ENCODE data around the gene MTHFSD.

DNA sequence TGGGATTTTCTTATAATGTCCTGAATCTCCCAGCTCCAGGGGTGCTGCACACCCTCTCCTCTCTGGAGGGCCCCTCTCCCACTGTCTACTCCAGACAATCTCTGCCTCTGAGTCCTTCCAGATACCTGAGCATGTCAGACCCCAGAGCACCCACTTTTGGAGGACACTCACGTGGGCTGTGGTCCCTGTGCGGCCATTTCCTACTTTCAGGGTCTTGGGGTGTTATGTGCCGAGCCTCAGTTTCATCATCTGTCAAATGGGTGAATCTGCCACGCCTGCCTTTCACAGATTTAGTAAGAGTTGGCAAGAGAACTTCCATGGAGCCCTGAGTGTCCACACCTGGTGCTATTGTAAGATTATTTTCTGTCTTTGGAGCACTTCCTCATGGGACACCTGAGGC, 19.6 kb upstream of the MTHFSD start:
- TF ChIP-seq, protein P1, sequence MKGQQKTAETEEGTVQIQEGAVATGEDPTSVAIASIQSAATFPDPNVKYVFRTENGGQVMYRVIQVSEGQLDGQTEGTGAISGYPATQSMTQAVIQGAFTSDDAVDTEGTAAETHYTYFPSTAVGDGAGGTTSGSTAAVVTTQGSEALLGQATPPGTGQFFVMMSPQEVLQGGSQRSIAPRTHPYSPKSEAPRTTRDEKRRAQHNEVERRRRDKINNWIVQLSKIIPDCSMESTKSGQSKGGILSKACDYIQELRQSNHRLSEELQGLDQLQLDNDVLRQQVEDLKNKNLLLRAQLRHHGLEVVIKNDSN (IDR thresholded peaks at IDR 0.05) = no peak
- TF ChIP-seq RAD21 (IDR thresholded peaks at IDR 0.05; ENCODE audit: low read depth) = no peak
- no peak for TF ChIP-seq EP300 (IDR thresholded peaks at IDR 0.05; ENCODE audit: borderline replicate concordance)
- TF ChIP-seq YY1 (IDR thresholded peaks at IDR 0.05; ENCODE audit: low read depth) = no peak
- no peak for TF ChIP-seq NFIC (IDR thresholded peaks at IDR 0.05)
- no peak for TF ChIP-seq CEBPB (IDR thresholded peaks at IDR 0.05)
- TF ChIP-seq REST (IDR thresholded peaks at IDR 0.05; ENCODE audit: low read depth) = no peak
- no peak for TF ChIP-seq TAF1 (IDR thresholded peaks at IDR 0.05; ENCODE audit: low read depth)
- TF ChIP-seq CREB1 (IDR thresholded peaks at IDR 0.05; ENCODE audit: low read depth) = no peak
- TF ChIP-seq, protein P2, sequence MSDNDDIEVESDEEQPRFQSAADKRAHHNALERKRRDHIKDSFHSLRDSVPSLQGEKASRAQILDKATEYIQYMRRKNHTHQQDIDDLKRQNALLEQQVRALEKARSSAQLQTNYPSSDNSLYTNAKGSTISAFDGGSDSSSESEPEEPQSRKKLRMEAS (IDR thresholded peaks at IDR 0.05) = no peak
- TF ChIP-seq TCF12 (IDR thresholded peaks at IDR 0.05; ENCODE audit: low read depth) = no peak
- TF ChIP-seq ZBTB7A (IDR thresholded peaks at IDR 0.05; ENCODE audit: low read depth) = no peak
- no peak for TF ChIP-seq EGR1 (IDR thresholded peaks at IDR 0.05)

All from Ishikawa (cell line).